Measurements from ENCODE around the gene SLC4A11. TPM values are rescaled to one million over a fixed set of nuclear protein-coding genes. Genes with fewer than 3 reads are reported as not detected.

Gene SLC4A11
- polyA plus RNA-seq, 1 experiment: 0.53 TPM

GRCh38 chr20:3210346-3210745 is 28.6 kb downstream of the SLC4A11 start:
- no peaks in the 10 kb centered on the region; the same call in 1 of the 2 replicates for H3K9me3 ChIP-seq (ENCODE audit: control insufficient read depth, insufficient read depth, low read length)
- POLR2A ChIA-PET: no interaction called here
- CTCF ChIA-PET: interaction anchor here (0.5 to 2.7 kb wide), 2 partner anchors 8 to 52 kb away, joined by 3 to 16 read pairs; no protein-coding TSS in a partner anchor

GRCh38 chr20:3209946-3210317 is 29.1 kb downstream of the SLC4A11 start:
- no peaks in the 10 kb centered on the region; the same call in 1 of the 2 replicates for H3K9me3 ChIP-seq (ENCODE audit: control insufficient read depth, insufficient read depth, low read length)
- TF ChIP-seq, protein P1, sequence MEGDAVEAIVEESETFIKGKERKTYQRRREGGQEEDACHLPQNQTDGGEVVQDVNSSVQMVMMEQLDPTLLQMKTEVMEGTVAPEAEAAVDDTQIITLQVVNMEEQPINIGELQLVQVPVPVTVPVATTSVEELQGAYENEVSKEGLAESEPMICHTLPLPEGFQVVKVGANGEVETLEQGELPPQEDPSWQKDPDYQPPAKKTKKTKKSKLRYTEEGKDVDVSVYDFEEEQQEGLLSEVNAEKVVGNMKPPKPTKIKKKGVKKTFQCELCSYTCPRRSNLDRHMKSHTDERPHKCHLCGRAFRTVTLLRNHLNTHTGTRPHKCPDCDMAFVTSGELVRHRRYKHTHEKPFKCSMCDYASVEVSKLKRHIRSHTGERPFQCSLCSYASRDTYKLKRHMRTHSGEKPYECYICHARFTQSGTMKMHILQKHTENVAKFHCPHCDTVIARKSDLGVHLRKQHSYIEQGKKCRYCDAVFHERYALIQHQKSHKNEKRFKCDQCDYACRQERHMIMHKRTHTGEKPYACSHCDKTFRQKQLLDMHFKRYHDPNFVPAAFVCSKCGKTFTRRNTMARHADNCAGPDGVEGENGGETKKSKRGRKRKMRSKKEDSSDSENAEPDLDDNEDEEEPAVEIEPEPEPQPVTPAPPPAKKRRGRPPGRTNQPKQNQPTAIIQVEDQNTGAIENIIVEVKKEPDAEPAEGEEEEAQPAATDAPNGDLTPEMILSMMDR (IDR thresholded peaks at IDR 0.05; ENCODE audit: low read depth, low read length): no peak
- peak overlapping the region; percentile 85 for H3K4me3 ChIP-seq (ENCODE audit: low read depth, low read length)
- POLR2A ChIA-PET: no interaction called here
- H3K27ac ChIP-seq (ENCODE audit: low read depth, low read length): peak overlapping the region; percentile 75
- CTCF ChIA-PET: interaction anchor here (2.7 kb wide), 1 partner anchor 9 kb away, joined by 16 read pairs; no protein-coding TSS in a partner anchor
- DNase-seq (ENCODE audit: low read depth, low spot score): no peak
- H3K27me3 ChIP-seq (ENCODE audit: control insufficient read depth, insufficient read depth, low read length): no peaks in the 10 kb centered on the region

More at GRCh38 chr20:3210346-3210745, 28.6 kb downstream of the SLC4A11 start:
- Histone ChIP-seq H3K27ac (ENCODE audit: low read depth, low read length) (peak overlapping the region; percentile 42), H3K4me3 (ENCODE audit: low read depth, low read length) (peak overlapping the region; percentile 85), H3K27me3 (ENCODE audit: control insufficient read depth, insufficient read depth, low read length) (no peaks in the 10 kb centered on the region)
- TF ChIP-seq, protein P1 (IDR thresholded peaks at IDR 0.05; ENCODE audit: low read depth, low read length): no peak
- DNase-seq (ENCODE audit: low read depth, low spot score): no peak

DNA sequence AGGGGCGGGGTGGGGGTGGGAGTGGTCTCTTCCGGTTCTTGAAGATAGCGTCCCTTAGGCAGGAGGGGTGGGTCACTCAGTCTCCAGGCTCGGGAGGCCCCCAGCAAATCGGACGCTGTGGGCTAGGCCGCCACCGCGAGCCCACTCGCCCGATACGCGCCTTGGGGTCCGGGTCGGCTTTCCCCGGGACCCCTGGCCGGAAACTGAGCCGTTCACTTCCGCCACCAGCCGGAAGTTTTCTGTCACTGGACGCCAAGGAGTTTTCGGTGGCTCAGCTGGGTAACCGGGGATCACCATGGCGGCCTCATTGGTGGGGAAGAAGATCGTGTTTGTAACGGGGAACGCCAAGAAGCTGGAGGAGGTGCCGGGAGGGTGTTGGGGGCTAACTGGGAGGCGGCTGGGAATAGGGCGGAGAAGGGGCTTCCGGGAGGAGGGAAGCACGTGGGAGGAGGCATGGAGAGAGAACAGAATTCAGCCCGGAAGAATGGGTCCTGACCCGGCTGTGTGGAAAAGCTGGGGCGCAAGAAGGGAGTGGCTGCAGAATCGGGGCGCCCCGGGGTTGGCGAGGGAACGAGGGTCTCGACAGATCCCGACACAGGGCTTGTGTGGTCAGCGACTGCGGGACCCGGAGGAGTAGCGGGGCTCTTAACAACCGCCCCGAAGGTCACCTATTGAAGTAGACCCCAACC is 29.6 kb downstream of the SLC4A11 start, which contains the start of gene ITPA:
Gene ITPA, plus strand, starts transcription at position 242 of the 689 bp plus-strand sequence. Its CDS starts 54 bp downstream, at position 296.
- DNase-seq (ENCODE audit: low read depth, low spot score): no peak
- ChIA-PET POLR2A (no interaction called here), CTCF (interaction anchor here (2.7 kb wide), 1 partner anchor 9 kb away, joined by 16 read pairs; no protein-coding TSS in a partner anchor)
- H3K4me3 ChIP-seq (ENCODE audit: low read depth, low read length): peak within 1 kb of the TSS; percentile 85
- H3K9me3 ChIP-seq (ENCODE audit: control insufficient read depth, insufficient read depth, low read length): no peaks in the 10 kb centered on the region; the same call in 1 of the 2 replicates
- H3K27me3 ChIP-seq (ENCODE audit: control insufficient read depth, insufficient read depth, low read length): no peaks in the 10 kb centered on the region
- TF ChIP-seq, protein P1 (IDR thresholded peaks at IDR 0.05; ENCODE audit: low read depth, low read length): no peak
- peak within 1 kb of the TSS; percentile 75 for H3K27ac ChIP-seq (ENCODE audit: low read depth, low read length)

DNA sequence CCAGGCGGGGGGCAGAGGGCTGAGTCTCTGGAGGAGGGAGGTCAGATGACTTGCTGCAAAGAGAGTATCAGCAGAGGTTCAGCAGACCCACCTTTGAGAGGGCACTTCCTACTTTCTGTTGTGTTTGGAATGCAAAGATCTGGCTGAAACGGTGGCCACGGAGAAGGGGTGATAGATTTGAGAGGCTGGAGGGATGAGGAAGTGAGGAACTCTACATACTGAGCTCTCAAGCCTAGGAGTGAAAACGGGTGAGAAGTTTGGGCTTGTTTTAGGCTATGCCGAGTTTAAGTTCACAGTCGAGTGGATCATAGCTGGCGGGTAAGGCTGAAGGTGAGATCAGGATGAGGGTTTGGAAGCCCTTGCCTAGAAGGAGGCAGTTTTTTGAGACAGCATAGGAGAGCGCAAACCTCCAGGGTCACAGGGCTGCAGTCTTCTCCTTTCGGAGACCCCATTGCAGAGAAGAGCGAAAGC is 30.2 kb downstream of the SLC4A11 start:
- CTCF ChIA-PET: interaction anchor here (2.7 kb wide), 1 partner anchor 10 kb away, joined by 16 read pairs; no protein-coding TSS in a partner anchor
- Histone ChIP-seq H3K27ac (ENCODE audit: low read depth, low read length) (peak overlapping the region; percentile 75), H3K27me3 (ENCODE audit: control insufficient read depth, insufficient read depth, low read length) (no peaks in the 10 kb centered on the region), H3K9me3 (ENCODE audit: control insufficient read depth, insufficient read depth, low read length) (no peaks in the 10 kb centered on the region; the same call in 1 of the 2 replicates), H3K4me3 (ENCODE audit: low read depth, low read length) (peak overlapping the region; percentile 85)
- POLR2A ChIA-PET: interaction anchor here (0.6 kb wide), 1 partner anchor 54 kb away, joined by 5 read pairs; no protein-coding TSS in a partner anchor
- no peak for DNase-seq (ENCODE audit: low read depth, low spot score)
- TF ChIP-seq, protein P1 (IDR thresholded peaks at IDR 0.05; ENCODE audit: low read depth, low read length): no peak
